ENCODE measurements around the gene PELI3. TPM values are rescaled to one million over a fixed set of nuclear protein-coding genes. Genes with fewer than 3 reads are reported as not detected.
"Not testable (repeated sequence)": the region's sequence is repeated elsewhere in the genome, so short reads cannot be mapped to it uniquely, and the experiment has no call there.

PELI3 gene
- total and polyA plus RNA-seq, 10 of the 15 experiments (the other 5 are each of a cell fraction or from before 2014, with no cell fraction given), result 0.14 to 1.5 (median 0.66) TPM

DNA sequence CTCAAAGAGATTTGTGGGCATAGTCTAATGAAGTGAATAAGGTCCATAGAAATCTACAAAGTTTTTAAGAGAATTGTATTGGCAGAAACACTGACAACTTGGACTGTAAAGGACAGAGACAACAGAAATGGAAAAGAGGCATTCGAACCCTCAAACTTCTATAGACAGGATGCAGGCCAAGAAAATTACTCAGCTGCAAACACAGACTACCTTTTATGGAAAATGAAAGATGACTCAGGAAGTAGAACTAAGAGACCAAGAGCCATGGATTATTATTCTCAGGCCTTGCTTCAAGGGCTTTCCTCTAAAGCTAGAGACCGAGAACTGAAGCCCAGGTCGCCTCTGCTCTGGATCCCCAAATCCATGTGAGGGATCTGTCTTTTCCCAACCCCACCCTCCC is 3.8 kb upstream of the PELI3 start (continued):
- no peak for TF ChIP-seq SMAD1 (IDR thresholded peaks at IDR 0.05; ENCODE audit: low read depth, partially characterized antibody)
- no peak for TF ChIP-seq SUPT20H (IDR thresholded peaks at IDR 0.05; ENCODE audit: borderline replicate concordance, control insufficient read depth, low read depth, low read length)

DNA sequence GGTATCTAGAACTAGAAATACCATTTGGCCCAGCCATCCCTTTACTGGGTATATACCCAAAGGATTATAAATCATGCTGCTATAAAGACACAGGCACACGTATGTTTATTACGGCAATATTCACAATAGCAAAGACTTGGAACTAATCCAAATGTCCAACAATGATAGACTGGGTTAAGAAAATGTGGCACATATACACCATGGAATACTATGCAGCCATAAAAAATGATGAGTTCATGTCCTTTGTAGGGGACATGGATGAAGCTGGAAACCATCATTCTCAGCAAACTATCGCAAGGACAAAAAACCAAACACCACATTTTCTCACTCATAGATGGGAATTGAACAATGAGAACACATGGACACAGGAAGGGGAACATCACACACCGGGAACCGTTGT is 2.6 kb upstream of the PELI3 start:
- WGBS (ENCODE audit: insufficient coverage, insufficient replicate concordance, low lambda C conversion rate, missing lambda C conversion rate), result 88% methylated on average over 5 of the region's 5 CpGs
- H3K27me3 ChIP-seq (replicated peaks in 1 of 2; ENCODE audit: control insufficient read depth in 2 of 2, insufficient read depth in 2 of 2, low read length in 1 of 2); H3K9me3 ChIP-seq (replicated peaks; ENCODE audit: control insufficient read depth, insufficient read depth, low read length); BruUV-seq (replicated peaks); H3K36me3 ChIP-seq (ENCODE audit: control insufficient read depth in 2 of 2, insufficient read depth in 2 of 2, low read length in 1 of 2); H3K79me2 ChIP-seq (ENCODE audit: control insufficient read depth, insufficient read depth, low read length); ATAC-seq; H3K4me2 ChIP-seq (ENCODE audit: control insufficient read depth, insufficient read depth); H3K9ac ChIP-seq (ENCODE audit: control insufficient read depth, insufficient read depth, low read length); H4K20me1 ChIP-seq (ENCODE audit: control insufficient read depth, insufficient read depth); H3K4me3 ChIP-seq; H2AFZ ChIP-seq (ENCODE audit: control insufficient read depth, low read depth, low read length); H3K27ac ChIP-seq (ENCODE audit: control insufficient read depth, insufficient read depth); DNase-seq (ENCODE audit: low read depth, low spot score); intact Hi-C loops (cut with micrococcal nuclease; ENCODE audit: unreplicated experiment); FAIRE-seq; in situ Hi-C loops (cut with MboI): not testable (repeated sequence)
- SMC1A ChIA-PET (ENCODE audit: uncharacterized antibody, unreplicated experiment), result interaction anchor here (0.8 to 1.1 kb wide), 2 partner anchors 9 to 152 kb away, joined by 3 read pairs; no protein-coding TSS in a partner anchor
- H3K4me1 ChIP-seq (ENCODE audit: control insufficient read depth, insufficient read depth, low read length), result peaks cover 20% of the 10 kb centered on the region
- CTCF ChIA-PET, result interaction anchor here (4.5 kb wide), 1 partner anchor 25 kb away, joined by 46 read pairs; the partner anchor contains the start of gene MRPL11
- POLR2A ChIA-PET, result interaction anchor here (0.6 to 1.2 kb wide), 2 partner anchors 16 to 27 kb away, joined by 3 read pairs; partner anchors contain the start of gene DPP3
- RAD21 ChIA-PET (ENCODE audit: unreplicated experiment), result interaction anchor here (1.0 kb wide), 1 partner anchor 16 kb away, joined by 3 read pairs; the partner anchor contains the start of gene DPP3

DNA sequence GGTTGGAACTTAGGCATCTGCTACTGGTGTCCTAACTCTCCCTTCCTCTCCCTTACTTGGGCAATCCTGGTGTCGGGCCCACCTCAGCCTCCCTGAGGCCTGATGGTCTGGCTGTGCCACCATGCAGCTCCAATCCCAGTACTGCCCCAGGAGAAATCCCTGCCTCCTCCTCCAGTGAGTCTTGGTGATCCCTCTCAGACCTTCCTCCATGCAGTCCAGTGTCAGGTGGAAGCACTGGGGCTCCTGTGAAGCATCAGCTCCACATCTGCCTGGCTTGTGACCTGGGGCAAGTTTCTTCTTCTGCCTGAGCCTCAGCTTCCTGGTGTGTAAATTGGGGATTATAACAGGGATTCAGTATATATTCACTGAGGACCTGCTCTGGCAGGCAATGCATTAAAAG is 1.8 kb upstream of the PELI3 start:
- Histone ChIP-seq H3K27me3 (replicated peaks in 1 of 2; ENCODE audit: control insufficient read depth in 2 of 2, insufficient read depth in 2 of 2, low read length in 1 of 2) (no peaks in the 10 kb centered on the region), H3K4me2 (ENCODE audit: control insufficient read depth, insufficient read depth) (0 out of 2 replicates have a peak overlapping the region, but pooled peaks have one; percentile 25), H3K36me3 (ENCODE audit: control insufficient read depth in 2 of 2, insufficient read depth in 2 of 2, low read length in 1 of 2) (no peaks in the 10 kb centered on the region), H3K4me1 (ENCODE audit: control insufficient read depth, insufficient read depth, low read length) (peaks cover 14% of the 10 kb centered on the region), H3K79me2 (ENCODE audit: control insufficient read depth, insufficient read depth, low read length) (no peaks in the 10 kb centered on the region), H3K9ac (ENCODE audit: control insufficient read depth, insufficient read depth, low read length) (peak overlapping the region; percentile 20; the same call in 1 of the 2 replicates), H4K20me1 (ENCODE audit: control insufficient read depth, insufficient read depth) (no peaks in the 10 kb centered on the region), H3K9me3 (replicated peaks; ENCODE audit: control insufficient read depth, insufficient read depth, low read length) (no peaks in the 10 kb centered on the region; the same call in 1 of the 3 replicates), H3K27ac (ENCODE audit: control insufficient read depth, insufficient read depth) (no peak overlapping the region), H2AFZ (ENCODE audit: control insufficient read depth, low read depth, low read length) (peak overlapping the region; percentile 55; the same call in 1 of the 2 replicates), H3K4me3 (no peak overlapping the region; the same call in 1 of the 2 replicates)
- FAIRE-seq (no peak), ATAC-seq (no peak), DNase-seq (ENCODE audit: low read depth, low spot score) (no peak)
- ChIA-PET RAD21 (ENCODE audit: unreplicated experiment) (interaction anchor here (1.0 kb wide), 1 partner anchor 15 kb away, joined by 3 read pairs; the partner anchor contains the start of gene DPP3), CTCF (interaction anchor here (0.5 to 4.5 kb wide), 4 partner anchors 14 to 756 kb away, joined by 3 to 46 read pairs (median 6); partner anchors contain the start of gene MRPL11), POLR2A (interaction anchor here (0.6 to 1.2 kb wide), 3 partner anchors 15 to 26 kb away, joined by 3 read pairs; partner anchors contain the start of genes DPP3 and MRPL11), SMC1A (ENCODE audit: uncharacterized antibody, unreplicated experiment) (interaction anchor here (0.8 to 1.1 kb wide), 3 partner anchors 9 to 152 kb away, joined by 3 to 5 read pairs (median 3); partner anchors contain the start of gene MRPL11)
- in situ Hi-C loops (cut with MboI), result no loop called here
- intact Hi-C loops (cut with micrococcal nuclease; ENCODE audit: unreplicated experiment), result no loop called here
- BruUV-seq (replicated peaks), result no TSS peak
- 38% methylated on average over 1 of the region's 1 CpG for WGBS (ENCODE audit: insufficient coverage, insufficient replicate concordance, low lambda C conversion rate, missing lambda C conversion rate)
- TF ChIP-seq, protein P1, sequence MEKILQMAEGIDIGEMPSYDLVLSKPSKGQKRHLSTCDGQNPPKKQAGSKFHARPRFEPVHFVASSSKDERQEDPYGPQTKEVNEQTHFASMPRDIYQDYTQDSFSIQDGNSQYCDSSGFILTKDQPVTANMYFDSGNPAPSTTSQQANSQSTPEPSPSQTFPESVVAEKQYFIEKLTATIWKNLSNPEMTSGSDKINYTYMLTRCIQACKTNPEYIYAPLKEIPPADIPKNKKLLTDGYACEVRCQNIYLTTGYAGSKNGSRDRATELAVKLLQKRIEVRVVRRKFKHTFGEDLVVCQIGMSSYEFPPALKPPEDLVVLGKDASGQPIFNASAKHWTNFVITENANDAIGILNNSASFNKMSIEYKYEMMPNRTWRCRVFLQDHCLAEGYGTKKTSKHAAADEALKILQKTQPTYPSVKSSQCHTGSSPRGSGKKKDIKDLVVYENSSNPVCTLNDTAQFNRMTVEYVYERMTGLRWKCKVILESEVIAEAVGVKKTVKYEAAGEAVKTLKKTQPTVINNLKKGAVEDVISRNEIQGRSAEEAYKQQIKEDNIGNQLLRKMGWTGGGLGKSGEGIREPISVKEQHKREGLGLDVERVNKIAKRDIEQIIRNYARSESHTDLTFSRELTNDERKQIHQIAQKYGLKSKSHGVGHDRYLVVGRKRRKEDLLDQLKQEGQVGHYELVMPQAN (conservative IDR thresholded peaks at IDR 0.05), result no peak
- TF ChIP-seq, protein P2, sequence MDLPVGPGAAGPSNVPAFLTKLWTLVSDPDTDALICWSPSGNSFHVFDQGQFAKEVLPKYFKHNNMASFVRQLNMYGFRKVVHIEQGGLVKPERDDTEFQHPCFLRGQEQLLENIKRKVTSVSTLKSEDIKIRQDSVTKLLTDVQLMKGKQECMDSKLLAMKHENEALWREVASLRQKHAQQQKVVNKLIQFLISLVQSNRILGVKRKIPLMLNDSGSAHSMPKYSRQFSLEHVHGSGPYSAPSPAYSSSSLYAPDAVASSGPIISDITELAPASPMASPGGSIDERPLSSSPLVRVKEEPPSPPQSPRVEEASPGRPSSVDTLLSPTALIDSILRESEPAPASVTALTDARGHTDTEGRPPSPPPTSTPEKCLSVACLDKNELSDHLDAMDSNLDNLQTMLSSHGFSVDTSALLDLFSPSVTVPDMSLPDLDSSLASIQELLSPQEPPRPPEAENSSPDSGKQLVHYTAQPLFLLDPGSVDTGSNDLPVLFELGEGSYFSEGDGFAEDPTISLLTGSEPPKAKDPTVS (IDR thresholded peaks at IDR 0.05; ENCODE audit: low read depth, low read length), result no peak
- TF ChIP-seq KDM1A (IDR thresholded peaks at IDR 0.05; ENCODE audit: borderline replicate concordance), result no peak
- no peak for TF ChIP-seq ETV6 (conservative IDR thresholded peaks at IDR 0.05 in 1 of 2, IDR thresholded peaks at IDR 0.05 in 1 of 2; ENCODE audit: borderline replicate concordance in 1 of 2, low read depth in 1 of 2)
- TF ChIP-seq SMAD5 (IDR thresholded peaks at IDR 0.05; ENCODE audit: low read depth), result no peak
- TF ChIP-seq, protein P3, sequence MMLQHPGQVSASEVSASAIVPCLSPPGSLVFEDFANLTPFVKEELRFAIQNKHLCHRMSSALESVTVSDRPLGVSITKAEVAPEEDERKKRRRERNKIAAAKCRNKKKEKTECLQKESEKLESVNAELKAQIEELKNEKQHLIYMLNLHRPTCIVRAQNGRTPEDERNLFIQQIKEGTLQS (IDR thresholded peaks at IDR 0.05; ENCODE audit: borderline replicate concordance, extremely low read depth, low read depth, low read length), result no peak
- TF ChIP-seq SUPT20H (IDR thresholded peaks at IDR 0.05; ENCODE audit: borderline replicate concordance, control insufficient read depth, low read depth, low read length), result no peak
- TF ChIP-seq SP1 (IDR thresholded peaks at IDR 0.05; ENCODE audit: low read depth, low read length), result no peak

Measured in GM12878 (cell line).